ENCODE data around the gene FAM3A. TPM values are rescaled to one million over a fixed set of nuclear protein-coding genes. Genes with fewer than 3 reads are reported as not detected.

Gene FAM3A
- total RNA-seq, 3 donors from 2014 or later: 38.8 to 42.6 (median 41.3) TPM

DNA sequence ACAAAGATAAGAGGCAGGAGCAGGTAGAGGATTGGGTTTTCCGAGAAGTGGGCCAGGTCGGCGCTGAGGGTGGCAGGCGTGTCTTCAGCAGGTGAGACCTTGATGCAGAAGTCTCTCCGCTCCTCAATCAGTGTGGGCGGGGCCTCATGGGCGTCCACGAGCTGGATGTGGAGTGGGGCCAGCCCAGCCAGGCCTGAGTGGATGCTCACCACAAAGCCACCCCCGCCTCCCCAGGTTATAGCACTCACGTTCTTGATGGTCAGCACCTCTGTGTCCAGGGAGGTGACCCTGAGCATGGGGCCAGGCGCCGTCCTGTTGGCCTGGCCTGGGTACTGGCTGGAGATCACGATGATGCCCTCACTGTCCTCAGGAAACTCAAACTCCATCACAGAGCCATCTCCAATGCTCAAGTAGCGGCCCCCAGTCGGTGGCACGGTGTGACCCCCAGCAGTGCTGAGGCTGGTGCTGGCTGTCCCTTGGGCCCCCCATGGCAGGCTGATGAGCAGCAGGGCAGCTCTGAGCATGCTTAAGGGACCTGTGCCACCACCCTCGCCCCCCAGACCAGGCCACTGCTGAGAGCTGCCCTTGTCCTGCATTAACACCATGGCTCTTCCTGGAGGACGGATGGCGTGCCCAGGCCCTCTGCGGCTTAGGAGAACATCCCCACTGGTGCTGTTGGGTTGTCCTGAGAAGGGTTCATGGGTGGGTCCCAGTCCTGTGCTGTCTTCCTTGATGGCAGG, 27.5 kb downstream of the FAM3A start:
- Histone ChIP-seq H3K4me3 (no peak overlapping the region), H3K4me1 (peaks cover 0 to 7% of the 10 kb centered on the region in 2 donors), H3K27me3 (peaks cover 0 to 24% of the 10 kb centered on the region in 2 donors), H3K36me3 (no peaks in the 10 kb centered on the region), H3K9me3 (no peaks in the 10 kb centered on the region), H3K27ac (peak overlapping the region in 1 of 2 donors; percentile 99)
- TF ChIP-seq, protein P1, sequence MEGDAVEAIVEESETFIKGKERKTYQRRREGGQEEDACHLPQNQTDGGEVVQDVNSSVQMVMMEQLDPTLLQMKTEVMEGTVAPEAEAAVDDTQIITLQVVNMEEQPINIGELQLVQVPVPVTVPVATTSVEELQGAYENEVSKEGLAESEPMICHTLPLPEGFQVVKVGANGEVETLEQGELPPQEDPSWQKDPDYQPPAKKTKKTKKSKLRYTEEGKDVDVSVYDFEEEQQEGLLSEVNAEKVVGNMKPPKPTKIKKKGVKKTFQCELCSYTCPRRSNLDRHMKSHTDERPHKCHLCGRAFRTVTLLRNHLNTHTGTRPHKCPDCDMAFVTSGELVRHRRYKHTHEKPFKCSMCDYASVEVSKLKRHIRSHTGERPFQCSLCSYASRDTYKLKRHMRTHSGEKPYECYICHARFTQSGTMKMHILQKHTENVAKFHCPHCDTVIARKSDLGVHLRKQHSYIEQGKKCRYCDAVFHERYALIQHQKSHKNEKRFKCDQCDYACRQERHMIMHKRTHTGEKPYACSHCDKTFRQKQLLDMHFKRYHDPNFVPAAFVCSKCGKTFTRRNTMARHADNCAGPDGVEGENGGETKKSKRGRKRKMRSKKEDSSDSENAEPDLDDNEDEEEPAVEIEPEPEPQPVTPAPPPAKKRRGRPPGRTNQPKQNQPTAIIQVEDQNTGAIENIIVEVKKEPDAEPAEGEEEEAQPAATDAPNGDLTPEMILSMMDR (IDR thresholded peaks at IDR 0.05): no peak
- TF ChIP-seq POLR2A (IDR thresholded peaks at IDR 0.05) (no peak), POLR2AphosphoS5 (IDR thresholded peaks at IDR 0.05) (no peak)
- no peak for DNase-seq (ENCODE audit: low spot score in 2 of 2)
- intact Hi-C loops (cut with DNase I; ENCODE audit: low total_unique reads): no loop called here

DNA sequence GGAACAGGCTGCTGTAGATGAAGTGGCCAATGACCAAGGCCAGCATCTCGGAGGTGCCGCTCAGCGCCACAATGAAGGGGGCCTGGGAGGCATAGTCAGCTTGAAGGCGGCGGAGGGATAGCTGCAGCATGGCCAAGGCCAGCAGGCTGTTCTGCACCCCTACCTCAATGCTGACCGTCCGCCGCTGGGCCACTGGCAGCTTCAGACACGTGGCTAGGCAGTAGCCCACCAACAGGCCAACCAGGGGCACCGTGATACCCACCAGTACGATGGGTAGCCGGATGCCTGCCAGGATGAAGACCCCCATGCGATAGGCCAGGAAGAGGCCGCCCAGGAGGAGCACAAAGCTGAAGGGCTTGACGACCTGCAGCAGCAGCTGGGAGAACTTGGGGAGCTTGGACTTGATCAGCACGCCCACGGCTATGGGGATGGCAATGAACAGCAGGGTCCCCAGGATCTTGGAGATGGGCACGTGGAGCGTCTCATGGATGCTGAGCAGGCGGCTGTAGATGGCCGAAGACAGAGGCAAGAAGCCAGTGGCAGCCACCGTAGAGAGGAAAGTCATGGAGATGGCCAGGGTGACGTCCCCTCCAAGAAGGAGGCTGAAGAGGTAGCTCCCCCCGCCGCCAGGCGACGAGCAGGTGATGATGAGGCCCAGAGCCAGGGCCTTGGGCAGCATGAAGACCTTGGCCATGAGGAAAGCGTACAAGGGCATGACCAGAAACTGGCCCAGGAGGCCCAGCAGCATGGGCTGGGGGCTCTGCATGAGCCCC, 28.3 kb downstream of the FAM3A start:
- Histone ChIP-seq H3K9me3 (no peaks in the 10 kb centered on the region), H3K4me3 (no peak overlapping the region), H3K27ac (peak overlapping the region in 1 of 2 donors; percentile 77), H3K27me3 (peaks cover 0 to 27% of the 10 kb centered on the region in 2 donors), H3K4me1 (peaks cover 0 to 7% of the 10 kb centered on the region in 2 donors), H3K36me3 (no peaks in the 10 kb centered on the region)
- no peak for DNase-seq (ENCODE audit: low spot score in 2 of 2)
- TF ChIP-seq, protein P1 (IDR thresholded peaks at IDR 0.05): no peak
- no peak for TF ChIP-seq POLR2AphosphoS5 (IDR thresholded peaks at IDR 0.05)
- TF ChIP-seq POLR2A (IDR thresholded peaks at IDR 0.05): no peak
- intact Hi-C loops (cut with DNase I; ENCODE audit: low total_unique reads): no loop called here

DNA sequence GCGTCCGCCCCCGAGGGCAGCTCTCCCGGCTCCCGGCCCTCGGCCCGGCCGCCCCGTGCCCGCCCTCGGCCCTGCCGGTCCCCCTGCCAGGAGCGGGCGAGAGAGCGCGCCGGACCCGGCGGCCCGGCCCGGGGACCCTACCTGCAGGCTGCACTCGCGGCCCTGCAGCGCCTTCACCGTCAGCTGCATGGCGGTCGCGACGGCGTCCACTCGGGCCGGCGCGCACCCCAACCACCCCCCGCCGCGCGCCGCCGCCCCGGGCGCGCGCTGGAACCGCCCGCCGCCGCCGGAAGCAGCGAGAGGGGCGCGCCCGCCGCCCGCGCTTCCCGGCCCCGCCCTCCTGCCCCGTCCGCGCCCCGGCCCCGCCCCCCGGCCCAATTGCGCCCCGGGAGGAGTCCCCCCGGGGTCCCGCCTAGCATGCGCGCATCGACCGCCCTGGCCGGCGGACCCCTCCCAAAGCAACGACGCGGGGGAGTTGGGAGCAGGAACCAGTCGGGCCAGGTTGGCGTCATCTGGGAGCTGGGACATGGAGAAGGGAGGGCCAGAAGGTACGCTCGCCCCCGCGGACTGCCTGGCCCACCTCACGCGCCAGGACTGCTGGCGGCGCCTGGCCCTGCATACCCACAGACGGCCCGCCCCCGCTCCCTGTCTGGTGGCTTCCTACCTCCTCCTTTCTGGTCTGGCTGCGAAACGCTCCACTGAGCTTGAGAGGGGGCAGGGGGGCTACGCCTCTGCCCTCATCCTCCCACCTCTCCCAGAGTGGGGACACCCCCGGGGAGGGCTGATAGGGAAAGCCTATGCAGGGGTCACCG, 29.4 kb downstream of the FAM3A start, which contains the start of gene UBL4A:
TSS of gene UBL4A (minus strand) at position 220 of the 812 bp plus-strand sequence. CDS start at position 189, 31 bp downstream.
- H3K4me1 ChIP-seq: peaks cover 0 to 7% of the 10 kb centered on the region in 2 donors
- H3K9me3 ChIP-seq: no peaks in the 10 kb centered on the region
- peak; percentile 57 to 74 for DNase-seq (ENCODE audit: low spot score in 2 of 2)
- H3K27me3 ChIP-seq: peaks cover 0 to 36% of the 10 kb centered on the region in 2 donors
- H3K27ac ChIP-seq: peak within 1 kb of the TSS; percentile 76 to 77
- intact Hi-C loops (cut with DNase I; ENCODE audit: low total_unique reads): no loop called here
- H3K36me3 ChIP-seq: no peaks in the 10 kb centered on the region
- no peak for TF ChIP-seq POLR2A (IDR thresholded peaks at IDR 0.05)
- no peak for TF ChIP-seq POLR2AphosphoS5 (IDR thresholded peaks at IDR 0.05)
- TF ChIP-seq, protein P1 (IDR thresholded peaks at IDR 0.05): no peak
- peak within 1 kb of the TSS; percentile 51 to 75 (median 66) for H3K4me3 ChIP-seq

DNA sequence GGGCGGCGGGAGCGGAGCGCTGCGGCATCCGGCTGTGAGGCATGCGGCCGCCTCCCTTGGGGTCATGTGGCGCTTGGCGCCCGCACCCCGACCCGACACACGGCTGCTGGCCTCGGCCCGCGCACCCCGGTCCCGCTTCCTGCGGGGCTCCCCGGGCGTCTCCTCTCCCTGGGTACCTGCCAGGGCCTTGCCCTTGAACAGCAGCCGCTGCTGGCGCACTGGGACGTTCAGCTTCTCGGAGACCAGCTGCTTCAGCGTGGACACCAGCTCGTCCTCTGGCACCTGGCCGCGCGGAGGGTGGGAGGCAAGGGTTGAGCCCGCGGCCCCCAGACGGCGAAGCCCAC, 30.0 kb downstream of the FAM3A start:
- Histone ChIP-seq H3K4me3 (peak overlapping the region; percentile 51 to 75 (median 66)), H3K36me3 (no peaks in the 10 kb centered on the region), H3K9me3 (no peaks in the 10 kb centered on the region), H3K27me3 (peaks cover 0 to 36% of the 10 kb centered on the region in 2 donors), H3K27ac (peak overlapping the region; percentile 67 to 77), H3K4me1 (peaks cover 0 to 7% of the 10 kb centered on the region in 2 donors)
- intact Hi-C loops (cut with DNase I; ENCODE audit: low total_unique reads): no loop called here
- TF ChIP-seq POLR2A (IDR thresholded peaks at IDR 0.05) (no peak), POLR2AphosphoS5 (IDR thresholded peaks at IDR 0.05) (no peak)
- TF ChIP-seq, protein P1 (IDR thresholded peaks at IDR 0.05): no peak
- no peak for DNase-seq (ENCODE audit: low spot score in 2 of 2)
